Left lung (tissue), 10 donors: ENCODE data around the gene ACE. TPM values are rescaled to one million over a fixed set of nuclear protein-coding genes. Genes with fewer than 3 reads are reported as not detected.

Experiments
- ATAC-seq: fragments of 200-7000 bp; cut with Tn5 transposase; one replicate; pipeline ENCODE4 v1.9.1; 2020; ENCODE audit warnings: moderate library complexity
- DNase-seq, 4 donors: peaks; one replicate each; pipeline ENCODE4 v3.0.0-alpha.2; 2013 to 2020
- H3K27ac ChIP-seq, 2 donors: fragments of 200-600 bp; sonication (generic) in 1 of 2; one replicate each; pipeline versions ENCODE4 v1.5.0 to v1.8.0; 2020 to 2021
- H3K27me3 ChIP-seq, 2 donors: fragments of 200-600 bp; sonication (generic) in 1 of 2; one replicate each; pipeline versions ENCODE4 v1.5.0 to v1.8.0; 2020 to 2021
- H3K36me3 ChIP-seq, 2 donors: fragments of 200-600 bp; sonication (generic) in 1 of 2; one replicate each; pipeline versions ENCODE4 v1.5.0 to v1.8.0; 2020 to 2021
- H3K4me1 ChIP-seq, 2 donors: fragments of 200-600 bp; one replicate each; pipeline ENCODE4 v1.8.0; 2021
- H3K4me3 ChIP-seq, 2 donors: fragments of 200-600 bp; sonication (generic) in 1 of 2; one replicate each; pipeline versions ENCODE4 v1.5.0 to v1.8.0; 2020 to 2021; ENCODE audit warnings: mild to moderate bottlenecking in 1 of 2
- H3K9me3 ChIP-seq, 2 donors: fragments of 200-600 bp; sonication (generic) in 1 of 2; one replicate each; pipeline versions ENCODE4 v1.5.0 to v1.8.0; 2020 to 2021
- intact Hi-C, 2 donors: fragments of 100-400 bp; cut with DNase I; formaldehyde crosslinking; loops; one replicate each; pipeline versions ENCODE4 v1.11.2 to v1.14.2; 2022
- polyA plus RNA-seq, 6 donors: library from polyadenylated mRNA; unstranded; fragments of 120-200 nt; gene quantifications; one replicate each; pipeline ENCODE4 v1.2.1, GENCODE V29; 2013; ENCODE audit not compliant: insufficient read length in 6 of 6
- total RNA-seq, 2 donors: library from RNA; stranded (reverse); fragmentation: NEBNext Ultra II Directional; extraction: Animal tissue kit (Norgen Biotek cat#: 25700); gene quantifications; one replicate each; pipeline ENCODE4 v1.2.1, GENCODE V29; 2021
- TF ChIP-seq, protein P1 (sequence below), 2 donors: fragments of 200-600 bp; sonication (generic) in 1 of 2; IDR thresholded peaks; one replicate each; pipeline versions ENCODE4 v1.5.0 to v1.8.0; 2021; ENCODE audit warnings: antibody characterized with exemption in 2 of 2
- donor health status: DM: no; HTN: yes; CAD: no.
- donor health status: DM: no; HTN: no; CAD: no.

Gene ACE
- total and polyA plus RNA-seq, 8 donors: 39.9 to 72.0 (median 55.3) TPM

DNA sequence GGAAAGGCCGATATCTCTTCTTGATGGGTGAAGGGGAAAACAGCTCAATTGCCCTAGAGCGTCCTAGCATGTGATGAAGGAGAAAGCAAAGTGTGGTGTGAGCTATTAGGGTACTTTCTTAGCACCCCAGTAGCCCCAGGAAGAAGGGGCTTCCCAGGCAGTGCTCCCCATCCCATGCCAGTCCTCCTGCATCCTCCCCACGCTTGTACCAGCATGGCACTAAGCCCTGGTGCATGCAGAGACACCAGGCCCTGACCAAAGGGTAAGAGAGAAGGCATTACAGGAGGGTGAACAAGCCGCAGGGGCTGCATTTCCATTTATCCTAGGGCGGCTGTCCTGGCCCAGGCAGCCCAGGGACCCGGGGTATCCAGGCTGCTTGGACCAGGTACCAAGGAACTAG lies 33.8 kb upstream of the ACE start:
- DNase-seq: peak in 1 of 4 donors; percentile 43
- H3K27me3 ChIP-seq: peaks cover 0 to 21% of the 10 kb centered on the region in 2 donors
- H3K36me3 ChIP-seq: no peaks in the 10 kb centered on the region
- no peak for ATAC-seq
- H3K4me1 ChIP-seq: peaks cover 14 to 79% of the 10 kb centered on the region in 2 donors
- no peaks in the 10 kb centered on the region for H3K9me3 ChIP-seq
- intact Hi-C loops: no loop called here
- H3K27ac ChIP-seq: peak overlapping the region in 1 of 2 donors; percentile 62
- no peak overlapping the region for H3K4me3 ChIP-seq
- TF ChIP-seq, protein P1, sequence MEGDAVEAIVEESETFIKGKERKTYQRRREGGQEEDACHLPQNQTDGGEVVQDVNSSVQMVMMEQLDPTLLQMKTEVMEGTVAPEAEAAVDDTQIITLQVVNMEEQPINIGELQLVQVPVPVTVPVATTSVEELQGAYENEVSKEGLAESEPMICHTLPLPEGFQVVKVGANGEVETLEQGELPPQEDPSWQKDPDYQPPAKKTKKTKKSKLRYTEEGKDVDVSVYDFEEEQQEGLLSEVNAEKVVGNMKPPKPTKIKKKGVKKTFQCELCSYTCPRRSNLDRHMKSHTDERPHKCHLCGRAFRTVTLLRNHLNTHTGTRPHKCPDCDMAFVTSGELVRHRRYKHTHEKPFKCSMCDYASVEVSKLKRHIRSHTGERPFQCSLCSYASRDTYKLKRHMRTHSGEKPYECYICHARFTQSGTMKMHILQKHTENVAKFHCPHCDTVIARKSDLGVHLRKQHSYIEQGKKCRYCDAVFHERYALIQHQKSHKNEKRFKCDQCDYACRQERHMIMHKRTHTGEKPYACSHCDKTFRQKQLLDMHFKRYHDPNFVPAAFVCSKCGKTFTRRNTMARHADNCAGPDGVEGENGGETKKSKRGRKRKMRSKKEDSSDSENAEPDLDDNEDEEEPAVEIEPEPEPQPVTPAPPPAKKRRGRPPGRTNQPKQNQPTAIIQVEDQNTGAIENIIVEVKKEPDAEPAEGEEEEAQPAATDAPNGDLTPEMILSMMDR (IDR thresholded peaks at IDR 0.05): no peak

DNA sequence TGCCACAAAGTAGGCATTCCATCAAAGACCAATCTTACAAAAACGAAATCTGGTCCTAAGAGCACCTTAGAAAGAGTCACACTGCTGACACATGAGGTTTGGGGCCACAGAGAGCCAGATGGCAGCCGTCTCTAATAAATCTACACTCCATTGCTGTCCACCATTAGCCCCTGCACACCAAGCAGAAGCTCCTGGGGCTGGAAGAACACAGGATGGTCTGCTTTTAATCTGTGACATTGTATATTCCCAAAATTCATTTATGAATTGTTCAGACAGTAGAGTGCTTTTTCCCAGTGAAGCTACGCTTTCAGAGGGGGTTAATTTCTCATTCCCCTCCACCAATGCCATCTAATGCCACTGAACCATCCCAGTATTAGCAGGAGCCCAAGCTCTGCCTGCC lies 32.4 kb upstream of the ACE start:
- intact Hi-C loops: no loop called here
- no peak for ATAC-seq
- TF ChIP-seq, protein P1 (IDR thresholded peaks at IDR 0.05): no peak
- Histone ChIP-seq H3K36me3 (no peaks in the 10 kb centered on the region), H3K9me3 (no peaks in the 10 kb centered on the region), H3K4me1 (peaks cover 11 to 70% of the 10 kb centered on the region in 2 donors), H3K4me3 (peak overlapping the region in 1 of 2 donors; percentile 68), H3K27me3 (peaks cover 0 to 21% of the 10 kb centered on the region in 2 donors), H3K27ac (peak overlapping the region in 1 of 2 donors; percentile 13)
- no peak for DNase-seq

DNA sequence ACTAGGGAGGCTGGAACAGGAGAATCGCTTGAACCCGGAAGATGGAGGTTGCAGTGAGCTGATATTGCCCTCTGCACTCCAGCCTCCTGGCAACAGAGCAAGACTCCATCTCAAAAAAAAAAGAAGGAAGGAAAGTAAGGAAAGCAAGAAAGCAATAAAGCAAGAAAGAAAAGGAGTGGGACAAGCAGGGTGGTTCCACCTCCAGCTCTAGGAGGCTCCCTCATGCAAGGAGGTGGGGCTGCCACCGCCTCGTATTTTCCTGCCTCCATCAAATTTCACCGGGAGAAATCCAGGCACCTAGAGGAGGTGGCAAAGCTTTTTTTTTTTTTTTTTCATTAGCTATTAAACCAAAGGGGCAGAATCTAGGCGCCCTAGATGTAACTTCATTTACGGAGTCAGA lies 31.8 kb upstream of the ACE start:
- peaks cover 0 to 21% of the 10 kb centered on the region in 2 donors for H3K27me3 ChIP-seq
- ATAC-seq: no peak
- TF ChIP-seq, protein P1 (IDR thresholded peaks at IDR 0.05): no peak
- H3K4me1 ChIP-seq: peaks cover 10 to 69% of the 10 kb centered on the region in 2 donors
- H3K27ac ChIP-seq: peak overlapping the region in 1 of 2 donors; percentile 95
- DNase-seq: peak in 1 of 4 donors; percentile 26
- peak overlapping the region; percentile 67 to 68 for H3K4me3 ChIP-seq
- H3K9me3 ChIP-seq: no peaks in the 10 kb centered on the region
- intact Hi-C loops: no loop called here
- H3K36me3 ChIP-seq: no peaks in the 10 kb centered on the region

DNA sequence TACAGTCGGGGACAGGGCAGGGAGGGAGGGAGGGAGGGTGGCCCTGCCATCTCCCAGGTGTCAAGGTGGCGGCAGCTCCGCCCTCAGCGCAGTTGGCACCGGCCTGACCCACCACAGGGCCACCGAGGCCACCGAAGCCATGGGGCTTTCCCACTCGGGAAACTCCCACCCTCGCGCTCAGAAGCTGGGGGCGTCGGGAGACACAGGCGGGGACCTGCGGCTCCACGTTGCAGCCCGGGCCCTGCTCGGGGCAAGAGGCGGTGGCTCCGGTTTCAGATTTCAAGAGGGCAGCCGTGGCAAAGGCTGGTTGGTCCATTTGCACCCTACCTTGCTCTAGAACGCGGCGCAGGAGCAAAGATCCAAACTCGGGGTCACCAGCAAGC lies 31.3 kb upstream of the ACE start:
- Histone ChIP-seq H3K36me3 (no peaks in the 10 kb centered on the region), H3K9me3 (no peaks in the 10 kb centered on the region), H3K27ac (peak overlapping the region; percentile 90 to 95), H3K4me1 (peaks cover 10 to 64% of the 10 kb centered on the region in 2 donors), H3K4me3 (peak overlapping the region; percentile 67 to 68), H3K27me3 (peaks cover 0 to 24% of the 10 kb centered on the region in 2 donors)
- ATAC-seq: peak; percentile 65
- TF ChIP-seq, protein P1 (IDR thresholded peaks at IDR 0.05): no peak
- DNase-seq: peak in 3 of 4 donors; percentile 38 to 81 (median 65)
- intact Hi-C loops: no loop called here

DNA sequence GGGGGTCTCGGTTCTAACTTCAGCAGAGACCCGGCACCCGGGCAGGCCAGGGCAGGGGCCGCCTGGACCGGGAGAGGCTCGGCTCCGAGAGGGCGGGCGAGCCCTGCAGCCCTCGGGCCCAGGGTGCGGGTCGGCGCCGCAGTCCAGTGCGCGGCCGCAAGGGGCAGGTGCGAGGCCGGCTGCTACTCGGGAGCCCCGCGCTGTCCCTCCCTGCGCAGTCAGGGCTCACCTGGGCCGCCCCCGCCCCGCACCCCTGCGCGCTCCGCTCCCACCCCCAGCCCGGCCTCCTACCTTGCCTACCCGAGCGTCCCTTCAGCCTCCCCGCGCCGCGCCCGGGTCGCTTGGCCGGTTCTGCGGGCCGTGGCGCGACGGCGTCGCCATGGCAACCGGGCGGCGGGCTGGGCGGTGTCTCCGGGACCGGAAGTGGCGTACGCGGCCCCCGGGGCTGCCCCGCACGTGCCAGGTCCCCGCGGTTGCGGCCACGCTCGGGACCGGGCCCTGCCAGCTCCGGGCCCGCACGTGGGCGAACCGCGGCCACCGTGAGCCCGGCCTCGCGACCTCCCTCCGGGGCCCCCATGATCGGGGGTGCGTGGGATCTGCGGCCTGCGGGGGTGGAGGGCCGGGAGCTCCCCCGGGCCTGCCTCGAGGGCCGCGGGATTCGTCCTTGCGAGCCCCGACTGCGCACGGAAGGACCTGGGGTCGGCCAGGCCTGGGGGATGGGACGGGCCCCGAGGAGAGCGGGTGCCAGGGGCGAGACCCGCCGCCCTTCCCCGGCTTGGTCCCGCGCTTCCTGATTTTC lies 30.7 kb upstream of the ACE start, which contains the start of gene CYB561:
CYB561 (minus strand) TSS at position 353 of the 799 bp plus-strand sequence. CDS start 8,759 bp downstream, outside the sequence.
- DNase-seq: peak; percentile 61 to 93 (median 84)
- intact Hi-C loops: no loop called here
- ATAC-seq: peak; percentile 77
- Histone ChIP-seq H3K4me1 (peaks cover 10 to 58% of the 10 kb centered on the region in 2 donors), H3K4me3 (peak within 1 kb of the TSS; percentile 67 to 68), H3K27ac (peak within 1 kb of the TSS; percentile 90 to 95), H3K9me3 (no peaks in the 10 kb centered on the region), H3K27me3 (peaks cover 0 to 25% of the 10 kb centered on the region in 2 donors), H3K36me3 (no peaks in the 10 kb centered on the region)
- TF ChIP-seq, protein P1 (IDR thresholded peaks at IDR 0.05): peak; percentile 47 to 64
